GM21529 (cell line): ENCODE data around the gene MAN2A1.

Source experiments
- ATAC-seq: cut with Tn5 transposase; IDR thresholded peaks from one replicate; pipeline ENCODE4 v1.9.1; 2021; ENCODE audit not compliant: unreplicated experiment

Gene MAN2A1

GRCh38 chr5:109678447-109678846 is 11.3 kb upstream of the MAN2A1 start:
- no peak for ATAC-seq

- ATAC-seq, result no peak
Measured at GRCh38 chr5:109681763-109682162, 8.0 kb upstream of the MAN2A1 start.

DNA sequence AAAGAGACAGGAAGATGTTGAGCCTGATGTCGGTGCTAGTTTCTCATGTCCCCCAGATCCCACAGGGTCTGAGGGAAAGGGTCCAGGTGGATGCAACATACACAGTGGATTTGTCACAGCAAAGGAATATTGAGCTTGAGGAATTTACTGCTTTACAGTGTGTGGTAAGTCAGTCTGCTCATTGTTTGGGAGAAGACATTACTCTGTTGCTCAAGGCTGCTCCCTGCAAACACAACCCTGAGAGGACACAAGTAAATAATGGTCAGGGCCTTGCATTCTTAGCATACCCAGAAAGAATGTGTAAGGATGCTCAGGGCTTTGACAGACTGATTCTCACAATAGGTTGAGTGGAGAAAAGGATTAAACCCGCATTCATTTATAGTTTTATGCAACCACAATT is 7.3 kb upstream of the MAN2A1 start:
- ATAC-seq, result no peak

DNA sequence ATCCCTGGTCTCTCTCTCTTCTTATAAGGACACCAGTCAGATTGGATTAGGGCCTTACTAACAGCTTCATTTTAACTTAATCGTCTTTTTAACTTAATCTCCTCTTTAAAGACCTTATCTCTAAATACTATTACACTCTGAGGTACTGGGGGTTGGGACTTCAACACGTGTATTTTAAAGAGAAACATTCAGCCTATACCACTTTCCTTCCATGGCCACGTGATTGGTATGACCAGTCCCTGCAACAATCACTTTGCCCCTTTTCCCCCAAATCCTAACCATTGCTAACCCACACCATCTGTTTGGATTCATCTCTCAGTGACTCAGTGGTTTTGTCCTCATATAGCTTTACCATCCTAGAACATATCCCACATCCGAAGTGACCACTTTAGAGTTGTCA is 3.8 kb upstream of the MAN2A1 start:
- ATAC-seq, result no peak

GRCh38 chr5:109688630-109688969 is 1.1 kb upstream of the MAN2A1 start:
- no peak for ATAC-seq

- peak; percentile 72 for ATAC-seq
Measured at GRCh38 chr5:109688970-109689739, 572 bp upstream of the MAN2A1 start.

DNA sequence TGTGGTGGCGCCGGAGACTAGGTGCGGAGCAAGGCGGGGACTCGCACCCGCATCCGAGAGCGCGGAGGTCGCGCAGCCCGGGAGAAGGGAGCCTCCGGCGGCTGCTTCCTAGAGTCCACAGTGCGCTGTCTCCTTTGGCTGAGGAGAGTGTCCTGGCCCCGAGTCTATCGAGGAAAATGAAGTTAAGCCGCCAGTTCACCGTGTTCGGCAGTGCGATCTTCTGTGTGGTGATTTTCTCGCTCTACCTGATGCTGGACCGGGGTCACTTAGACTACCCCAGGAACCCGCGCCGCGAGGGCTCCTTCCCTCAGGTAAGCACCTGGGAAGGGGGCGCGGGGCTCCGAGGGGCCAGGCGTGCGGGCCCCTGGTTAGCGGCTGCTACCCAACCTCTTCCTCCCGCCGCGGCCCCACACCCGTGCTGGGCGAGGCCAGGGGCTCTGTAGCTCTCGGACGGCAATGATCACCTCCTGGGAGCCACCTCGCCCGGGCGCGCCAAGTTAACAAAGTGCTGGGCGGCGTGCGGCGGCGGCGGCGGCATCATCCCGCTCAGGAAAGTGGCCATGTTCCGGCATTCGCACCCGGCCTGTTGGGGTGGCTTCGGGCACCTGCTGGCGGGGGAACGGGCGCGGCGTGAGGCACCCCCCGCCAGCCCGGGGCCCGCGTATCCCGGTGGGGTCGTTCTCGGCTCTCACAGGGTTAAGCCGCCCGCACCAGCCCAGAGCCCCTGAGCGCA is 681 bp downstream of the MAN2A1 start:
- ATAC-seq, result peak; percentile 9

- peak; percentile 15 for ATAC-seq
Measured at GRCh38 chr5:109690975-109691574, 1.3 kb downstream of the MAN2A1 start.

DNA sequence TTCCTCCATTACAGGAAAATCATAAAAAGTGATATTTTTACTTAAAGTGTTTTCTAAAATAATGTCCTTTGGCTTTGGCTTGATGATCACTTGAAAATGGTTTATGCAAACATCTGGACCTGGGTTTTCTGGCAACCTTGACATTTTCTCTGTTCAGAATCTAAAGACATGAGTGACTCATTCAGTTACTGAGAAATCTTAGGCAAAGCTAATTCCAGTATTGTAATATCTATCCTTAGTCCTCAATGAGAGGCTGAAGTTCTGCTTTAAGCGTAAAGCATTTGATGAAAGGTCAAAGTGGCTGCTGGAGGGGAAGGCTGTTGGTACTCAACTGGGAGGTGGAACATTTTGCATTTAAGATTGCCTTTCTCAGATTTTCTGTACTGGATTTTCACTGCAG is 2.3 kb downstream of the MAN2A1 start:
- ATAC-seq, result no peak

- no peak for ATAC-seq
Measured at GRCh38 chr5:109692852-109693251, 3.1 kb downstream of the MAN2A1 start.

- no peak for ATAC-seq
Measured at GRCh38 chr5:109693535-109694400, 4.0 kb downstream of the MAN2A1 start.

- no peak for ATAC-seq
Measured at GRCh38 chr5:109694451-109694891, 4.7 kb downstream of the MAN2A1 start.

DNA sequence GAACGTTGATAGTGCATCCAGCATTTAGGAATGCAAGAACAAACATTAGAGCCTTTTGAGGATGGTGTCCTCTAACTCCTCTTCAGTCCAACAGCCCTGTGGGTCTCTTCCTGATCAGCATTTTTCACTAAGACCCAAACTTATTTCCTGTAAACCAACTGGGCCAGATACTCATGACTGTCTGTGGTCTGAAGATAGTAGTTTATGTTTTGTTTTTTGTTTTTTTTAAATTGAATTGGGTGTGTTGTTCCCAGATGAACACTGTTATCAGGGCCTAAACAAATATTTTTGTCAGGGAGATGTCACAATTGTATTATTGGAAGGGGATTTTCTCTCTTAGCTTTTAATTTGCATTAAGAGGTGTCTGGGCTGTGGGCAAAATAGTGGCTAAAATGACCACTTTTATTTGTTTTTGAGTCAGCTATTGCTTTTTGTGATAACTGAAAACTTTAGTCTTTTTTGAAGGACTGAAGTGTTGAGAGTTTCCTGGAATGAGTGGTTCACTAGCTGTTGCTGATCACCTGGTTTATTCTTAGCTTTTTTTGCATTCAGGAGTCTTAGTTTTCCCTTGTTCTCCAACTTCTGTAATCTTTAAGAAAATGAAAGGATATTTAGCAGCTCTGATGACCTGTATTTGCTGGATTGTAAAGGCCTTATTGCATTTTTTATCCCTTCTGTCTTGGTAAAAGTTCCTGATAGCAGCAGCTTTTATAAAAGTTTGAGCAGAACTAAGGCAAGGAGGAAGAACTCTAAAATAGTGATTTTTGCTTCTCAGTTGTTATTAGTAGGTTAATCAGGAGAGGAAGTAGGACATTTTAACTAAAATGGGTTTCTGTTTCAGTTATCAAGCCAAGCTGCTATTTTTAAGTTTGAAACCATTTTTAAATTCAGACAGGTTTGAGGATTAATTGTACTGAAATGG is 5.5 kb downstream of the MAN2A1 start:
- ATAC-seq, result peak; percentile 64

DNA sequence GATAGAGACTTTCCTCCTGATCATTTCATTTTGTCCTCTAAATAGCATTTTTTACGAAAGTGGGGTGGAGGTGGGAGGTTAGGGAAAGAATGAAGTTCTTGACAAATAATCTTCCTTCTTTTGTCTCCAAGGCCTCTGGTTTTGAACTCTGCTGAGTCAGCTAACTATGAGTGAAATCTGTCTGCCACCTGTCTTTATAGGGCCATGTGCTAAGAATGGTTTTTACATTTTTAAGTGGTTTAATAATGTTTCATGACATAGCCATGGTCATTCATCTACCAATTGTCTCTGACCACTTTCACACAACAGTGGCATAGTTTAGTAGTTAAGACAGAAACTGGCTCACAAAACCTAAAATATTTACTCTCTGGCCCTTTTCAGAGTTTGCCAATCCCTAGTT is 7.6 kb downstream of the MAN2A1 start:
- ATAC-seq, result no peak

- ATAC-seq, result no peak
Measured at GRCh38 chr5:109700516-109701153, 10.9 kb downstream of the MAN2A1 start.

GRCh38 chr5:109701252-109701651 is 11.5 kb downstream of the MAN2A1 start:
- no peak for ATAC-seq

- ATAC-seq, result no peak
Measured at GRCh38 chr5:109701792-109702191, 12.1 kb downstream of the MAN2A1 start.

GRCh38 chr5:109703166-109703565 is 13.4 kb downstream of the MAN2A1 start:
- ATAC-seq, result no peak

GRCh38 chr5:109703829-109704228 is 14.1 kb downstream of the MAN2A1 start:
- no peak for ATAC-seq
